H1 (cell line): ENCODE results near the gene FOXN3. TPM values are rescaled to one million over a fixed set of nuclear protein-coding genes. Genes with fewer than 3 reads are reported as not detected.

ENCODE experiments used
- CTCF ChIA-PET: fragments of 300-600 bp; sonication (Branson Sonifier 250); formaldehyde crosslinking; loops from one replicate; lab custom pipeline; 2021; ENCODE audit not compliant: partially characterized antibody; lab: Charles Lee
- POLR2A ChIA-PET: fragments of 300-600 bp; sonication (Branson Sonifier 250); formaldehyde crosslinking; loops from one replicate; lab custom pipeline; 2021; ENCODE audit warnings: inconsistent platforms; ENCODE audit not compliant: partially characterized antibody; lab: Charles Lee
- DNase-seq, 2 experiments: peaks; one replicate each; pipeline versions ENCODE4 v3.0.0 to v3.0.0-alpha.2; 2010 to 2022; ENCODE audit warnings: low spot score in 2 of 2, low read depth in 1 of 2, mixed read lengths in 1 of 2
- FAIRE-seq: peaks from 2 replicates; lab custom pipeline; 2011; peaks lifted over from hg19 to GRCh38; lab: Jason Lieb, UNC
- H2AFZ ChIP-seq: 2 replicates; pipeline ENCODE4 v1.8.1; 2012; ENCODE audit warnings: low read length, inconsistent platforms
- H2AK5ac ChIP-seq: 2 replicates; pipeline ENCODE4 v1.6.1; 2013; ENCODE audit warnings: low read depth, low read length
- H2BK120ac ChIP-seq: replicated peaks from 2 replicates; pipeline ENCODE3; 2013; ENCODE audit warnings: low read depth, low read length, inconsistent platforms
- H2BK12ac ChIP-seq: 2 replicates; pipeline ENCODE4 v1.6.1; 2013; ENCODE audit warnings: low read depth, low read length
- H2BK15ac ChIP-seq: 2 replicates; pipeline ENCODE4 v1.6.1; 2013; ENCODE audit warnings: low read length
- H2BK20ac ChIP-seq: 2 replicates; pipeline ENCODE4 v1.6.1; 2013; ENCODE audit warnings: low read length
- H2BK5ac ChIP-seq: 2 replicates; pipeline ENCODE4 v1.6.1; 2013; ENCODE audit warnings: low read depth, low read length
- H3K14ac ChIP-seq: 2 replicates; pipeline ENCODE4 v1.6.1; 2013; ENCODE audit warnings: inconsistent platforms; ENCODE audit not compliant: insufficient read length
- H3K18ac ChIP-seq: 2 replicates; pipeline ENCODE4 v1.6.1; 2013; ENCODE audit warnings: low read length; ENCODE audit errors: extremely low read depth
- H3K23ac ChIP-seq: 2 replicates; pipeline ENCODE4 v1.6.1; 2013; ENCODE audit warnings: inconsistent platforms; ENCODE audit not compliant: insufficient read length
- H3K23me2 ChIP-seq: 2 replicates; pipeline ENCODE4 v1.6.1; 2013; ENCODE audit warnings: low read depth, low read length
- H3K27ac ChIP-seq: 2 replicates; pipeline ENCODE4 v1.6.1; 2011; ENCODE audit warnings: low read depth, low read length, inconsistent platforms
- H3K27me3 ChIP-seq, 4 experiments: replicated peaks in 1 of 4; 1 replicate in 1 of 4; 2 replicates in 3 of 4; pipeline versions ENCODE4 v1.6.1 to v1.8.1; 2011 to 2013; ENCODE audit warnings: low read length in 3 of 4, mild to moderate bottlenecking in 3 of 4, inconsistent platforms in 2 of 4, mixed read lengths in 2 of 4, moderate library complexity in 1 of 4; ENCODE audit not compliant: control insufficient read depth in 3 of 4, insufficient read depth in 3 of 4; ENCODE audit errors: extremely low read depth in 1 of 4
- H3K36me3 ChIP-seq, 4 experiments: 2 replicates each; pipeline versions ENCODE4 v1.6.1 to v1.8.1; 2011 to 2013; ENCODE audit warnings: mild to moderate bottlenecking in 4 of 4, low read length in 3 of 4, moderate library complexity in 2 of 4, control low read depth in 1 of 4, inconsistent platforms in 1 of 4; ENCODE audit not compliant: insufficient read depth in 4 of 4, control insufficient read depth in 2 of 4
- H3K4ac ChIP-seq: replicated peaks from 2 replicates; pipeline ENCODE3; 2013; ENCODE audit warnings: low read length, low read depth, mixed read lengths, inconsistent platforms; ENCODE audit not compliant: insufficient read length
- H3K4me1 ChIP-seq, 4 experiments: replicated peaks in 1 of 4; 1 replicate in 1 of 4; 2 replicates in 3 of 4; pipeline versions ENCODE4 v1.6.1 to v1.8.1; 2011 to 2013; ENCODE audit warnings: low read length in 3 of 4, inconsistent platforms in 2 of 4, mixed read lengths in 1 of 4; ENCODE audit not compliant: insufficient read depth in 4 of 4, control insufficient read depth in 3 of 4
- H3K4me2 ChIP-seq, 2 experiments: 2 replicates each; pipeline versions ENCODE4 v1.6.1 to v1.8.1; 2011 to 2013; ENCODE audit warnings: low read depth in 2 of 2, low read length in 2 of 2, control low read depth in 1 of 2, inconsistent platforms in 1 of 2, mild to moderate bottlenecking in 1 of 2; ENCODE audit not compliant: insufficient read depth in 1 of 2
- H3K4me3 ChIP-seq, 4 experiments: fragments of 200-600, 300-600 bp in 1 of 4; sonication (generic), shearing (Covaris generic), sonication (Bioruptor Twin) in 1 of 4; 2 replicates each; pipeline versions ENCODE4 v1.5.1 to v1.8.1; 2011 to 2016; ENCODE audit warnings: low read length in 4 of 4, low read depth in 3 of 4, control low read depth in 2 of 4, inconsistent platforms in 2 of 4, mild to moderate bottlenecking in 2 of 4, mixed read lengths in 1 of 4, moderate library complexity in 1 of 4; ENCODE audit not compliant: insufficient read depth in 2 of 4; ENCODE audit errors: extremely low read depth in 1 of 4
- H3K56ac ChIP-seq: replicated peaks from 2 replicates; pipeline ENCODE3; 2013; ENCODE audit warnings: low read depth, mild to moderate bottlenecking, mixed read lengths, low read length, inconsistent platforms; ENCODE audit not compliant: insufficient read length
- H3K79me1 ChIP-seq: 2 replicates; pipeline ENCODE4 v1.6.1; 2013; ENCODE audit warnings: low read depth, low read length, control low read depth
- H3K79me2 ChIP-seq, 2 experiments: 2 replicates each; pipeline versions ENCODE4 v1.6.1 to v1.8.1; 2012 to 2013; ENCODE audit warnings: low read length in 2 of 2, mild to moderate bottlenecking in 2 of 2, inconsistent platforms in 1 of 2; ENCODE audit not compliant: insufficient read depth in 2 of 2, control insufficient read depth in 1 of 2
- H3K9ac ChIP-seq, 4 experiments: replicated peaks in 1 of 4; 1 replicate in 1 of 4; 2 replicates in 3 of 4; pipeline versions ENCODE4 v1.6.1 to v1.8.1; 2011 to 2013; ENCODE audit warnings: low read depth in 3 of 4, low read length in 3 of 4, control low read depth in 2 of 4, mild to moderate bottlenecking in 2 of 4, moderate library complexity in 2 of 4, inconsistent platforms in 1 of 4; ENCODE audit errors: extremely low read depth in 1 of 4
- H3K9me3 ChIP-seq, 2 experiments: 2 replicates each; pipeline versions ENCODE4 v1.6.1 to v1.8.1; 2012 to 2013; ENCODE audit warnings: mild to moderate bottlenecking in 2 of 2, moderate library complexity in 2 of 2, control low read depth in 1 of 2, inconsistent platforms in 1 of 2, low read depth in 1 of 2, low read length in 1 of 2, mixed read lengths in 1 of 2; ENCODE audit not compliant: insufficient read depth in 2 of 2
- H4K20me1 ChIP-seq, 2 experiments: replicated peaks in 1 of 2; 2 replicates each; pipeline versions ENCODE3 to v1.8.1; 2011 to 2013; ENCODE audit warnings: inconsistent platforms in 2 of 2, low read length in 2 of 2, mild to moderate bottlenecking in 1 of 2; ENCODE audit not compliant: insufficient read depth in 2 of 2, control insufficient read depth in 1 of 2
- H4K5ac ChIP-seq: 2 replicates; pipeline ENCODE4 v1.6.1; 2013; ENCODE audit warnings: low read length, low read depth, mixed read lengths, inconsistent platforms; ENCODE audit not compliant: insufficient read length
- H4K8ac ChIP-seq: 2 replicates; pipeline ENCODE4 v1.8.0; 2013; ENCODE audit warnings: mild to moderate bottlenecking, moderate library complexity, low read length, inconsistent platforms; ENCODE audit not compliant: insufficient read depth; ENCODE audit errors: extremely low read depth
- H4K91ac ChIP-seq: replicated peaks from 2 replicates; pipeline ENCODE3; 2013; ENCODE audit warnings: low read length, mixed read lengths, inconsistent platforms; ENCODE audit not compliant: insufficient read length
- BCL11A ChIP-seq, 2 experiments: IDR thresholded peaks; one replicate each; pipeline ENCODE4 v1.6.1; 2011; ENCODE audit warnings: low read depth in 2 of 2, low read length in 2 of 2, mild to moderate bottlenecking in 2 of 2
- POLR2A ChIP-seq, 2 experiments: IDR thresholded peaks; 1 replicate in 1 of 2; 2 replicates in 1 of 2; pipeline ENCODE4 v1.6.1; 2011; ENCODE audit warnings: low read depth in 2 of 2, low read length in 2 of 2, mild to moderate bottlenecking in 2 of 2; ENCODE audit errors: control extremely low read depth in 1 of 2
- RXRA ChIP-seq: IDR thresholded peaks from 2 replicates; pipeline ENCODE4 v1.6.1; 2011; ENCODE audit warnings: low read depth, mild to moderate bottlenecking, low read length, moderate library complexity; ENCODE audit not compliant: insufficient read depth
- SIN3A ChIP-seq, 2 experiments: IDR thresholded peaks in 1 of 2; conservative IDR thresholded peaks in 1 of 2; 2 replicates each; pipeline ENCODE4 v1.6.1; 2011 to 2012; ENCODE audit warnings: low read length in 2 of 2, improper control_type of control experiment in 1 of 2, low read depth in 1 of 2, mild to moderate bottlenecking in 1 of 2
- WGBS, 2 experiments: shearing (Covaris generic) in 1 of 2; methylation state at CpG; one replicate each; pipeline versions ENCODE4 v1.1.6 to v1.1.7; 2013 to 2015; ENCODE audit warnings: low lambda C conversion rate in 2 of 2, mixed read lengths in 2 of 2, inconsistent platforms in 1 of 2, low coverage in 1 of 2, missing lambda C conversion rate in 1 of 2; ENCODE audit not compliant: insufficient replicate concordance in 2 of 2, insufficient coverage in 1 of 2, insufficient read length in 1 of 2; ENCODE audit errors: extremely low coverage in 1 of 2, missing lambda C conversion rate in 1 of 2; 5-methylcytosine and 5-hydroxymethylcytosine counted together
- polyA plus RNA-seq, 7 experiments: library from polyadenylated mRNA; depleted of rRNA in 3 of 7; stranded (reverse) in 5 of 7; unstranded in 2 of 7; fragments of >200 nt in 5 of 7; fragments of 200-250 nt in 2 of 7; gene quantifications; 1 replicate in 5 of 7; 2 replicates in 1 of 7; 4 replicates in 1 of 7; pipeline versions ENCODE4 v1.2.1 to v1.2.3, GENCODE V29; 2011 to 2013; ENCODE audit warnings: missing spikeins in 2 of 7, mixed read lengths in 2 of 7
- total RNA-seq: library from RNA; stranded (reverse); fragmentation: NEBNext Ultra II Directional; extraction: Animal tissue kit (Norgen Biotek cat#: 25700); gene quantifications from 2 replicates; pipeline ENCODE4 v1.2.1, GENCODE V29; 2021

FOXN3 gene
- total and polyA plus RNA-seq, 2 of the 8 experiments (the other 6 are each of a cell fraction or from before 2014, with no cell fraction given) = 52.6 to 178 TPM

- POLR2A ChIA-PET = interaction anchor here (1.3 kb wide), 1 partner anchor 10 kb away, joined by 4 read pairs; no protein-coding TSS in a partner anchor
These were observed 86.6 kb downstream of the FOXN3 start for GRCh38 chr14:89330236-89331002.

More at GRCh38 chr14:89330236-89331002, 86.6 kb downstream of the FOXN3 start:
- Histone ChIP-seq H3K79me2 (peaks cover 6 to 88% of the 10 kb centered on the region in 2 experiments), H3K14ac (no peak overlapping the region), H3K36me3 (peaks cover 0 to 15% (median 9%) of the 10 kb centered on the region in 4 experiments; a peak in 6 of 8 replicates), H2BK15ac (no peak overlapping the region), H3K18ac (no peak overlapping the region), H4K5ac (no peak overlapping the region), H2AFZ (no peak overlapping the region), H3K56ac (no peak overlapping the region), H2BK20ac (no peak overlapping the region), H3K4me3 (no peak overlapping the region), H3K23me2 (no peaks in the 10 kb centered on the region), H3K27ac (no peak overlapping the region), H3K27me3 (no peaks in the 10 kb centered on the region), H3K4me2 (no peak overlapping the region), H3K23ac (no peak overlapping the region), H2BK120ac (no peak overlapping the region), H3K4me1 (peaks cover 0 to 4% (median 1%) of the 10 kb centered on the region in 4 experiments; a peak in 4 of 7 replicates), H4K91ac (no peak overlapping the region), H4K8ac (no peak overlapping the region), H2BK5ac (no peak overlapping the region), H4K20me1 (peaks cover 0 to 5% of the 10 kb centered on the region in 2 experiments), H3K79me1 (peaks cover 12% of the 10 kb centered on the region), H3K4ac (no peak overlapping the region), H2AK5ac (no peak overlapping the region), H3K9me3 (no peaks in the 10 kb centered on the region), H3K9ac (no peak overlapping the region), H2BK12ac (no peak overlapping the region)
- DNase-seq (no peak), FAIRE-seq (no peak)
- no peak for TF ChIP-seq RXRA
- no peak for TF ChIP-seq POLR2A (IDR thresholded peaks at IDR 0.05; ENCODE audit: control extremely low read depth in 1 of 2, low read depth in 2 of 2, low read length in 2 of 2)
- TF ChIP-seq SIN3A (conservative IDR thresholded peaks at IDR 0.05 in 1 of 2, IDR thresholded peaks at IDR 0.05 in 1 of 2; ENCODE audit: low read depth in 1 of 2, low read length in 2 of 2) = no peak
- no peak for TF ChIP-seq BCL11A (IDR thresholded peaks at IDR 0.05; ENCODE audit: low read depth in 2 of 2, low read length in 2 of 2)
- 87% methylated on average over 11 of the region's 11 CpGs; no CpG with 5 or more reads in 1 of the 2 experiments for WGBS, 2 experiments
- CTCF ChIA-PET = no interaction called here
